Measurements from ENCODE around the gene USP47. TPM values are rescaled to one million over a fixed set of nuclear protein-coding genes. Genes with fewer than 3 reads are reported as not detected.

USP47 gene
- total RNA-seq = 100 to 1,000 TPM in 2 of 4 donors, 10 to 100 TPM in 2; 73.1 to 108 (median 90.6) TPM
- polyA plus RNA-seq = 100 to 1,000 TPM in 1 of 3 donors, 10 to 100 TPM in 2; 31.3 to 132 (median 57.3) TPM
- long read RNA-seq, donor 1, full-length matches to known transcripts = 118 of 223 reads
- long read RNA-seq, donor 1, partial matches to known transcripts = 58 of 223 reads
- long read RNA-seq, donor 1, other reads (novel, unspliced or antisense) = 47 of 223 reads
- long read RNA-seq, donor 2, full-length matches to known transcripts = 238 of 430 reads
- long read RNA-seq, donor 2, partial matches to known transcripts = 118 of 430 reads
- long read RNA-seq, donor 2, other reads (novel, unspliced or antisense) = 74 of 430 reads

GRCh38 chr11:11841723-11842420 is at the start of gene USP47:
USP47 (plus strand) TSS chr11:11841972; CDS start chr11:11842186, 214 bp downstream.
- intact Hi-C loops (cut with DNase I) = loop anchor here in 1 of 2 donors (10.0 kb wide), 1 partner anchor 53 kb away; no protein-coding TSS in a partner anchor
- no peaks in the 10 kb centered on the region for H3K36me3 ChIP-seq (ENCODE audit: insufficient read depth in 1 of 2, low read depth in 1 of 2)
- peak within 1 kb of the TSS; percentile 99 for H3K27ac ChIP-seq
- peaks cover 33% of the 10 kb centered on the region for H3K4me1 ChIP-seq
- WGBS, 3 donors = 1% methylated on average over 58 to 70 of the region's 70 CpGs
- TF ChIP-seq CTCF (IDR thresholded peaks at IDR 0.05) = peak; percentile 57
- H3K9me3 ChIP-seq = no peaks in the 10 kb centered on the region
- H3K4me3 ChIP-seq = peak within 1 kb of the TSS; percentile 89
- H3K27me3 ChIP-seq (ENCODE audit: insufficient read depth in 3 of 3, low read length in 2 of 3) = no peaks in the 10 kb centered on the region
- ATAC-seq (peak; percentile 85 to 90 (median 88)), DNase-seq (peak; percentile 93 to 96)

GRCh38 chr11:11793073-11793472 is 48.7 kb upstream of the USP47 start:
- Histone ChIP-seq H3K36me3 (ENCODE audit: insufficient read depth in 1 of 2, low read depth in 1 of 2) (no peaks in the 10 kb centered on the region), H3K4me1 (no peaks in the 10 kb centered on the region), H3K9me3 (no peaks in the 10 kb centered on the region), H3K27me3 (ENCODE audit: insufficient read depth in 3 of 3, low read length in 2 of 3) (no peaks in the 10 kb centered on the region), H3K27ac (no peak overlapping the region), H3K4me3 (no peak overlapping the region)
- intact Hi-C loops (cut with DNase I) = no loop called here
- 80 to 85% (median 84%) methylated on average over 2 of the region's 2 CpGs for WGBS, 3 donors
- no peak for TF ChIP-seq CTCF (IDR thresholded peaks at IDR 0.05)
- DNase-seq (no peak), ATAC-seq (no peak)

- H3K9me3 ChIP-seq = no peaks in the 10 kb centered on the region
- DNase-seq = peak; percentile 84 to 90
- peak; percentile 72 for TF ChIP-seq CTCF (IDR thresholded peaks at IDR 0.05)
- ATAC-seq = peak; percentile 74 to 99 (median 94)
- 21 to 22% (median 22%) methylated on average over 5 of the region's 5 CpGs for WGBS, 3 donors
- intact Hi-C loops (cut with DNase I) = loop anchor here (5.0 kb wide), 3 partner anchors 243 to 478 kb away; no protein-coding TSS in a partner anchor
- H3K4me3 ChIP-seq = no peak overlapping the region
- H3K27me3 ChIP-seq (ENCODE audit: insufficient read depth in 3 of 3, low read length in 2 of 3) = peaks cover 0 to 9% (median 3%) of the 10 kb centered on the region in 3 donors
- H3K36me3 ChIP-seq (ENCODE audit: insufficient read depth in 1 of 2, low read depth in 1 of 2) = no peaks in the 10 kb centered on the region
- no peak overlapping the region for H3K27ac ChIP-seq
- no peaks in the 10 kb centered on the region for H3K4me1 ChIP-seq
Observed at GRCh38 chr11:11798586-11799438, 43.0 kb upstream of the USP47 start.

GRCh38 chr11:11805228-11805627 is 36.5 kb upstream of the USP47 start:
- WGBS, 3 donors = 97 to 100% (median 100%) methylated on average over 1 of the region's 1 CpG
- ATAC-seq (no peak), DNase-seq (no peak)
- Histone ChIP-seq H3K4me3 (no peak overlapping the region), H3K36me3 (ENCODE audit: insufficient read depth in 1 of 2, low read depth in 1 of 2) (no peaks in the 10 kb centered on the region), H3K27me3 (ENCODE audit: insufficient read depth in 3 of 3, low read length in 2 of 3) (peaks cover 0 to 5% (median 3%) of the 10 kb centered on the region in 3 donors), H3K27ac (no peak overlapping the region), H3K4me1 (no peaks in the 10 kb centered on the region), H3K9me3 (no peaks in the 10 kb centered on the region)
- TF ChIP-seq CTCF (IDR thresholded peaks at IDR 0.05) = no peak
- intact Hi-C loops (cut with DNase I) = no loop called here

Measured in psoas muscle (tissue), 8 donors.